Gastroesophageal sphincter (tissue), 3 donors: ENCODE results near the gene ANO4.
"Not testable (repeated sequence)": the region's sequence is repeated elsewhere in the genome, so short reads cannot be mapped to it uniquely, and the experiment has no call there.

Experiments
- CTCF ChIP-seq, 4 experiments: fragments of 200-600 bp in 2 of 4; fragments of 450-650 bp in 2 of 4; sonication (generic) in 1 of 4; IDR thresholded peaks; one replicate each; pipeline ENCODE4 v1.5.1; 2017 to 2019; ENCODE audit warnings: antibody characterized with exemption in 4 of 4, mild to moderate bottlenecking in 2 of 4, moderate library complexity in 2 of 4
- EP300 ChIP-seq: sonication (generic); formaldehyde crosslinking; IDR thresholded peaks from one replicate; pipeline ENCODE4 v1.6.1; 2017; ENCODE audit warnings: antibody characterized with exemption, mild to moderate bottlenecking
- POLR2A ChIP-seq, 2 donors: fragments of 450-650 bp; IDR thresholded peaks; one replicate each; pipeline ENCODE4 v1.6.1; 2017; ENCODE audit warnings: antibody characterized with exemption in 2 of 2, mild to moderate bottlenecking in 2 of 2, moderate library complexity in 1 of 2
- POLR2AphosphoS5 ChIP-seq: sonication (generic); formaldehyde crosslinking; IDR thresholded peaks from one replicate; pipeline ENCODE4 v1.6.1; 2017; ENCODE audit warnings: antibody characterized with exemption

DNA sequence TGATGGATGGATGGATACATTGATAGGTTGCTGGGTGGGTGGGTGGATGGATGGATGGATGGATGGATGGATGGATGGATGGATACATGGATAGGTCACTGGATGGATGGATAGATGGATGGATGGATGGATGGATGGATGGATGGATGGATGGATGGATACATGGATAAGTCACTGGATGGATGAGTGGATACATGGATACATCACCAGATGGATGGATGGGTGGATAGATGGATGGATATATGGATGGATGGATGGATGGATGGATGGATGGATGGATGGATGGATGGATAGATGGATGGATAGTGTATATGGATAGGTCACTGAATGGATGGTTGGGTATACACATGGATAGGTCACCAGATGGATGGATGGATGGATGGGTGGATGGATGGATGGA is 194.9 kb downstream of the ANO4 start:
- TF ChIP-seq CTCF (IDR thresholded peaks at IDR 0.05); POLR2A (IDR thresholded peaks at IDR 0.05); EP300; POLR2AphosphoS5: not testable (repeated sequence)
